Activated CD4-positive, alpha-beta T cell treated with anti-CD3 and anti-CD28 coated beads for 36 hours (primary cell): ENCODE measurements around the gene FNDC11. TPM values are rescaled to one million over a fixed set of nuclear protein-coding genes. Genes with fewer than 3 reads are reported as not detected.

Experiments
- ATAC-seq: fragments of 200-7000 bp; cut with Tn5 transposase; one replicate; pipeline ENCODE4 v1.10.0; 2021; ENCODE audit warnings: mild to moderate bottlenecking, moderate library complexity
- CTCF ChIA-PET: fragments of 350-600 bp; sonication (Branson Sonifier 250); formaldehyde crosslinking; loops from one replicate; lab custom pipeline; 2021; ENCODE audit warnings: antibody characterized with exemption; lab: Charles Lee
- POLR2A ChIA-PET: fragments of 350-600 bp; sonication (Branson Sonifier 250); formaldehyde crosslinking; loops from one replicate; lab custom pipeline; 2021; ENCODE audit warnings: antibody characterized with exemption, inconsistent platforms; lab: Charles Lee
- DNase-seq: peaks from one replicate; pipeline ENCODE4 v3.0.0-alpha.2; 2020
- H3K27ac Mint-ChIP-seq: one replicate; pipeline ENCODE4 v1.8.0; 2021; ENCODE audit warnings: mixed read lengths
- H3K27me3 Mint-ChIP-seq: one replicate; pipeline ENCODE4 v1.8.0; 2021; ENCODE audit warnings: mixed read lengths
- H3K36me3 Mint-ChIP-seq: one replicate; pipeline ENCODE4 v1.8.0; 2021; ENCODE audit warnings: low read depth, mixed read lengths
- H3K4me1 Mint-ChIP-seq: one replicate; pipeline ENCODE4 v1.8.0; 2021; ENCODE audit warnings: mixed read lengths
- H3K4me3 Mint-ChIP-seq: one replicate; pipeline ENCODE4 v1.8.0; 2021; ENCODE audit warnings: mild to moderate bottlenecking, moderate library complexity, mixed read lengths
- H3K9me3 Mint-ChIP-seq: one replicate; pipeline ENCODE4 v1.8.0; 2021; ENCODE audit warnings: low read depth, mixed read lengths
- intact Hi-C, 2 experiments: fragments of 100-400 bp; cut with DNase I in 1 of 2; cut with micrococcal nuclease in 1 of 2; formaldehyde crosslinking; loops; one replicate each; pipeline versions ENCODE4 v1.14.2 to v1.15.1; 2022 to 2024; cut with DNase I, micrococcal nuclease
- total RNA-seq, 2 experiments: library from RNA; stranded (reverse); gene quantifications; one replicate each; pipeline ENCODE4 v1.2.3, GENCODE V29; 2021

Gene FNDC11
- total RNA-seq, 2 experiments from 2014 or later: 0.18 to 0.27 TPM

- no peak for ATAC-seq
- H3K4me3 Mint-ChIP-seq: no peak overlapping the region
- peaks cover 2% of the 10 kb centered on the region for H3K4me1 Mint-ChIP-seq
- intact Hi-C loops: no loop called here
- DNase-seq: no peak
- no peaks in the 10 kb centered on the region for H3K9me3 Mint-ChIP-seq
- H3K27ac Mint-ChIP-seq: no peak overlapping the region
- ChIA-PET POLR2A (interaction anchor here (0.6 kb wide), 1 partner anchor 11 kb away, joined by 3 read pairs; no protein-coding TSS in a partner anchor), CTCF (interaction anchor here (1.5 kb wide), 1 partner anchor 10 kb away, joined by 7 read pairs; the partner anchor contains the start of gene PTK6)
- H3K27me3 Mint-ChIP-seq: no peaks in the 10 kb centered on the region
- no peaks in the 10 kb centered on the region for H3K36me3 Mint-ChIP-seq
Measured at GRCh38 chr20:63546956-63547724, 6.8 kb upstream of the FNDC11 start.

- H3K9me3 Mint-ChIP-seq: no peaks in the 10 kb centered on the region
- H3K27me3 Mint-ChIP-seq: no peaks in the 10 kb centered on the region
- ATAC-seq (no peak), DNase-seq (no peak)
- CTCF ChIA-PET: no interaction called here
- no peaks in the 10 kb centered on the region for H3K36me3 Mint-ChIP-seq
- H3K4me1 Mint-ChIP-seq: peaks cover 7% of the 10 kb centered on the region
- intact Hi-C loops: no loop called here
- no peak within 1 kb of the TSS for H3K27ac Mint-ChIP-seq
- POLR2A ChIA-PET: no interaction called here
- no peak within 1 kb of the TSS for H3K4me3 Mint-ChIP-seq
Measured at GRCh38 chr20:63547725-63548480, 6.1 kb upstream of the FNDC11 start, which contains the start of gene SRMS. Gene SRMS, minus strand, starts transcription at chr20:63547749. Its CDS starts 286 bp downstream, at chr20:63547463.

- H3K4me1 Mint-ChIP-seq: peaks cover 11% of the 10 kb centered on the region
- H3K36me3 Mint-ChIP-seq: no peaks in the 10 kb centered on the region
- no peak overlapping the region for H3K27ac Mint-ChIP-seq
- CTCF ChIA-PET: no interaction called here
- no peaks in the 10 kb centered on the region for H3K9me3 Mint-ChIP-seq
- ATAC-seq: no peak
- H3K4me3 Mint-ChIP-seq: no peak overlapping the region
- DNase-seq: no peak
- POLR2A ChIA-PET: no interaction called here
- intact Hi-C loops: no loop called here
- no peaks in the 10 kb centered on the region for H3K27me3 Mint-ChIP-seq
Measured at GRCh38 chr20:63548542-63548941, 5.4 kb upstream of the FNDC11 start.

GRCh38 chr20:63549019-63549418, 4.9 kb upstream of the FNDC11 start:
- Mint-ChIP-seq H3K27me3 (no peaks in the 10 kb centered on the region), H3K4me1 (peaks cover 11% of the 10 kb centered on the region), H3K4me3 (no peak overlapping the region), H3K36me3 (no peaks in the 10 kb centered on the region), H3K27ac (no peak overlapping the region), H3K9me3 (no peaks in the 10 kb centered on the region)
- no peak for DNase-seq
- ChIA-PET POLR2A (no interaction called here), CTCF (no interaction called here)
- ATAC-seq: no peak
- intact Hi-C loops: no loop called here

GRCh38 chr20:63549679-63550282, 4.2 kb upstream of the FNDC11 start:
- POLR2A ChIA-PET: interaction anchor here (0.5 kb wide), 1 partner anchor 96 kb away, joined by 3 read pairs; no protein-coding TSS in a partner anchor
- H3K36me3 Mint-ChIP-seq: no peaks in the 10 kb centered on the region

GRCh38 chr20:63551068-63551467, 2.9 kb upstream of the FNDC11 start:
- POLR2A ChIA-PET: no interaction called here
- H3K27ac Mint-ChIP-seq: no peak overlapping the region
- ATAC-seq (no peak), DNase-seq (no peak)
- H3K9me3 Mint-ChIP-seq: no peaks in the 10 kb centered on the region
- intact Hi-C loops: no loop called here
- no peaks in the 10 kb centered on the region for H3K36me3 Mint-ChIP-seq
- H3K27me3 Mint-ChIP-seq: no peaks in the 10 kb centered on the region
- no peak overlapping the region for H3K4me3 Mint-ChIP-seq
- CTCF ChIA-PET: interaction anchor here (0.8 to 1.0 kb wide), 2 partner anchors 13 to 31 kb away, joined by 3 read pairs; no protein-coding TSS in a partner anchor
- peaks cover 11% of the 10 kb centered on the region for H3K4me1 Mint-ChIP-seq

More at GRCh38 chr20:63549679-63550282, 4.2 kb upstream of the FNDC11 start:
- H3K9me3 Mint-ChIP-seq: no peaks in the 10 kb centered on the region
- H3K4me1 Mint-ChIP-seq: peaks cover 11% of the 10 kb centered on the region
- no peaks in the 10 kb centered on the region for H3K27me3 Mint-ChIP-seq
- H3K4me3 Mint-ChIP-seq: no peak overlapping the region
- ATAC-seq (no peak), DNase-seq (no peak)
- H3K27ac Mint-ChIP-seq: no peak overlapping the region
- CTCF ChIA-PET: no interaction called here
- intact Hi-C loops: no loop called here

GRCh38 chr20:63552481-63553249, 1.3 kb upstream of the FNDC11 start:
- ChIA-PET POLR2A (interaction anchor here (0.7 to 1.1 kb wide), 3 partner anchors 31 to 89 kb away, joined by 5 to 10 read pairs (median 6); no protein-coding TSS in a partner anchor), CTCF (interaction anchor here (0.6 to 1.3 kb wide), 2 partner anchors 15 to 510 kb away, joined by 3 read pairs; no protein-coding TSS in a partner anchor)
- ATAC-seq (peak; percentile 19), DNase-seq (peak; percentile 54)
- Mint-ChIP-seq H3K4me1 (peaks cover 11% of the 10 kb centered on the region), H3K27ac (peak overlapping the region; percentile 45), H3K27me3 (no peaks in the 10 kb centered on the region), H3K4me3 (no peak overlapping the region), H3K9me3 (no peaks in the 10 kb centered on the region), H3K36me3 (no peaks in the 10 kb centered on the region)
- intact Hi-C loops: loop anchor here (1.0 to 2.0 kb wide), 12 partner anchors 14 to 428 kb away; partner anchors contain the start of genes ARFGAP1 (in 1 of the 2), DNAJC5 (in 1 of the 2), PPDPF (in 1 of the 2) and PTK6 (in 1 of the 2)

GRCh38 chr20:63553251-63553932, 567 bp upstream of the FNDC11 start:
- intact Hi-C loops: loop anchor here (1.0 to 2.0 kb wide), 12 partner anchors 15 to 427 kb away; partner anchors contain the start of genes ARFGAP1 (in 1 of the 2), DNAJC5 (in 1 of the 2), PPDPF (in 1 of the 2) and PTK6 (in 1 of the 2)
- POLR2A ChIA-PET: interaction anchor here (0.7 to 1.1 kb wide), 3 partner anchors 31 to 88 kb away, joined by 5 to 10 read pairs (median 6); no protein-coding TSS in a partner anchor
- no peak overlapping the region for H3K27ac Mint-ChIP-seq

GRCh38 chr20:63554361-63555278, 661 bp downstream of the FNDC11 start:
- Mint-ChIP-seq H3K27me3 (no peaks in the 10 kb centered on the region), H3K9me3 (no peaks in the 10 kb centered on the region), H3K36me3 (no peaks in the 10 kb centered on the region), H3K4me1 (peaks cover 9% of the 10 kb centered on the region), H3K4me3 (peak overlapping the region; percentile 36), H3K27ac (no peak overlapping the region)
- no peak for DNase-seq
- intact Hi-C loops: no loop called here
- ChIA-PET CTCF (interaction anchor here (1.1 to 2.1 kb wide), 3 partner anchors 13 to 77 kb away, joined by 3 to 9 read pairs (median 6); partner anchors contain the start of gene PTK6), POLR2A (no interaction called here)
- no peak for ATAC-seq

More at GRCh38 chr20:63553251-63553932, 567 bp upstream of the FNDC11 start:
- no peak overlapping the region for H3K4me3 Mint-ChIP-seq
- H3K36me3 Mint-ChIP-seq: no peaks in the 10 kb centered on the region
- H3K4me1 Mint-ChIP-seq: peaks cover 11% of the 10 kb centered on the region
- ATAC-seq: peak; percentile 88
- peak; percentile 95 for DNase-seq
- H3K27me3 Mint-ChIP-seq: no peaks in the 10 kb centered on the region
- CTCF ChIA-PET: interaction anchor here (0.6 to 1.3 kb wide), 2 partner anchors 15 to 509 kb away, joined by 3 read pairs; no protein-coding TSS in a partner anchor
- H3K9me3 Mint-ChIP-seq: no peaks in the 10 kb centered on the region
